Kidney (tissue), 14 donors: Measurements from ENCODE around the gene NBEA. TPM values are rescaled to one million over a fixed set of nuclear protein-coding genes. Genes with fewer than 3 reads are reported as not detected.

Experiments used
- DNase-seq, 5 donors: peaks; one replicate each; pipeline ENCODE4 v3.0.0-alpha.2; 2013 to 2020
- FAIRE-seq: peaks from 2 replicates; lab custom pipeline; 2012; peaks lifted over from hg19 to GRCh38; lab: Jason Lieb, UNC
- H3K27ac ChIP-seq, 2 donors: one replicate each; pipeline ENCODE4 v1.7.0; 2013; ENCODE audit warnings: low read depth in 2 of 2, low read length in 2 of 2, inconsistent platforms in 1 of 2
- H3K27me3 ChIP-seq: one replicate; pipeline ENCODE4 v1.7.1; 2013; ENCODE audit warnings: low read length, inconsistent platforms; ENCODE audit not compliant: control insufficient read depth, insufficient read depth
- H3K36me3 ChIP-seq, 3 donors: one replicate each; pipeline versions ENCODE4 v1.7.0 to v1.7.1; 2013; ENCODE audit warnings: low read length in 3 of 3, control low read depth in 1 of 3, inconsistent platforms in 1 of 3; ENCODE audit not compliant: insufficient read depth in 3 of 3, control insufficient read depth in 2 of 3
- H3K4me1 ChIP-seq, 3 donors: one replicate each; pipeline versions ENCODE4 v1.7.0 to v1.7.1; 2013; ENCODE audit warnings: low read length in 3 of 3, inconsistent platforms in 1 of 3, low read depth in 1 of 3; ENCODE audit not compliant: control insufficient read depth in 2 of 3, insufficient read depth in 2 of 3
- H3K4me3 ChIP-seq, 3 donors: one replicate each; pipeline versions ENCODE4 v1.7.0 to v1.8.1; 2013; ENCODE audit warnings: low read length in 3 of 3, control low read depth in 1 of 3, inconsistent platforms in 1 of 3
- H3K9ac ChIP-seq, 3 donors: one replicate each; pipeline versions ENCODE4 v1.7.0 to v1.7.1; 2013; ENCODE audit warnings: low read length in 3 of 3, control low read depth in 1 of 3, inconsistent platforms in 1 of 3
- H3K9me3 ChIP-seq, 3 donors: one replicate each; pipeline versions ENCODE4 v1.7.0 to v1.7.1; 2013; ENCODE audit warnings: low read length in 3 of 3, control low read depth in 1 of 3, inconsistent platforms in 1 of 3; ENCODE audit not compliant: control insufficient read depth in 2 of 3, insufficient read depth in 1 of 3
- intact Hi-C: fragments of 100-400 bp; cut with DNase I; formaldehyde crosslinking; loops from one replicate; pipeline ENCODE4 v1.11.1; 2022
- polyA plus RNA-seq: library from polyadenylated mRNA; stranded (reverse); fragments of 350-450 nt; fragmentation: Illumina TruSeq; extraction: RNeasy Lipid Tissue Mini Kit (QIAGEN cat#74804); gene quantifications from one replicate; pipeline ENCODE4 v1.2.3, GENCODE V29; 2014; ENCODE audit warnings: low read depth, low replicate concordance; ENCODE audit not compliant: insufficient read depth
- total RNA-seq: library from RNA; stranded (reverse); fragmentation: NEBNext Ultra II Directional; extraction: Animal tissue kit (Norgen Biotek cat#: 25700); gene quantifications from one replicate; pipeline ENCODE4 v1.2.1, GENCODE V29; 2021
- TF ChIP-seq, protein P1 (sequence below): IDR thresholded peaks from 3 replicates; pipeline ENCODE4 v1.5.1; 2012; ENCODE audit warnings: mild to moderate bottlenecking, moderate library complexity, borderline replicate concordance; ENCODE audit not compliant: insufficient read depth; ENCODE audit errors: extremely low read depth
- donor health status: control.
- donor health status: control.
- donor health status: control.
- donor health status: control.
- donor health status: control.
- donor health status: DM: yes; HTN: yes; CAD: no.
- donor health status: Normal renal cell carcinoma (clear cell type).

The NBEA gene
- total and polyA plus RNA-seq, 2 donors from 2014 or later, result 4.7 to 14.6 TPM

DNA sequence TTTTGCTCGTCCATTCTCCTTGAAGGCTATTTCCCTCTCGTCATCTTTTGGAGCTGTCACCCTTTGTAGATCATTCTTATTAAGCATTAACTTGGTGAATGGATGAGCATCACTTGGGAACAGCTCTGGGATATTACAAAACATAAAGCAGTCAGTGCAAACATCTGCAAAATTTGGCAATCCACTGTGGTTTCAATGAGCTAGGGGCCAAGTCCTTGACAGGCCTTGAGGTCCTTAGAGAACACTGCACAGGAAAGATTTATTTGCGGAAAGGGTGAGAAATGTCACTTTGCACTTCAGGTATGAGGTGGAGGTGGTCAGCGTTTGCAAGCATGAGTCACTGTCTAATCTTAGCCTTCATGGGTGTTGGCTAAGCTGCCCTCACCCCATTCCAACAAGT, 774.1 kb downstream of the NBEA start:
- H3K4me3 ChIP-seq, result no peak overlapping the region
- intact Hi-C loops, result no loop called here
- no peaks in the 10 kb centered on the region for H3K9me3 ChIP-seq
- TF ChIP-seq, protein P1, sequence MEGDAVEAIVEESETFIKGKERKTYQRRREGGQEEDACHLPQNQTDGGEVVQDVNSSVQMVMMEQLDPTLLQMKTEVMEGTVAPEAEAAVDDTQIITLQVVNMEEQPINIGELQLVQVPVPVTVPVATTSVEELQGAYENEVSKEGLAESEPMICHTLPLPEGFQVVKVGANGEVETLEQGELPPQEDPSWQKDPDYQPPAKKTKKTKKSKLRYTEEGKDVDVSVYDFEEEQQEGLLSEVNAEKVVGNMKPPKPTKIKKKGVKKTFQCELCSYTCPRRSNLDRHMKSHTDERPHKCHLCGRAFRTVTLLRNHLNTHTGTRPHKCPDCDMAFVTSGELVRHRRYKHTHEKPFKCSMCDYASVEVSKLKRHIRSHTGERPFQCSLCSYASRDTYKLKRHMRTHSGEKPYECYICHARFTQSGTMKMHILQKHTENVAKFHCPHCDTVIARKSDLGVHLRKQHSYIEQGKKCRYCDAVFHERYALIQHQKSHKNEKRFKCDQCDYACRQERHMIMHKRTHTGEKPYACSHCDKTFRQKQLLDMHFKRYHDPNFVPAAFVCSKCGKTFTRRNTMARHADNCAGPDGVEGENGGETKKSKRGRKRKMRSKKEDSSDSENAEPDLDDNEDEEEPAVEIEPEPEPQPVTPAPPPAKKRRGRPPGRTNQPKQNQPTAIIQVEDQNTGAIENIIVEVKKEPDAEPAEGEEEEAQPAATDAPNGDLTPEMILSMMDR, result no peak
- no peaks in the 10 kb centered on the region for H3K27me3 ChIP-seq
- H3K27ac ChIP-seq, result no peak overlapping the region
- H3K4me1 ChIP-seq, result no peaks in the 10 kb centered on the region
- H3K36me3 ChIP-seq, result no peaks in the 10 kb centered on the region
- H3K9ac ChIP-seq, result no peak overlapping the region
- FAIRE-seq (no peak), DNase-seq (no peak)

DNA sequence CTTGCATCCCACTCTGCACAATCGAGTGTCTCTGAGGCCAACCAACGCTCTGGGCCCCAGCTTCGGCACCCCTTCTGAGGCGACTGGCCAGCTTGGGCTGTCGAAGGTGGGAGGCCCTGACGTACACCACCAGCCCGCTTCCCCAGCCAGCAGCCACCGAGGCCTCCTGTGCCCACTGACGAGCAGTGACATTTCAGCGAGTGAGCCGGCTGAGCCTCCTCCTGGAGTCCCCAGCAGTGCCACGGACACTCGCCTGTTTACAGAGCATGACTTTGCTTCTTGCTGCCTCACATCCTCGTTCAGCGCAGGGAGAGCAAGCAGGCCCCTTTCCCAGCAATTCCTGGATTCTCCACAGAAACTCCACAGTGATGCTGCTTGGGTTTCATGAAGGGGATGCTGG, 774.7 kb downstream of the NBEA start:
- no peak overlapping the region for H3K9ac ChIP-seq
- DNase-seq (no peak), FAIRE-seq (no peak)
- no peaks in the 10 kb centered on the region for H3K27me3 ChIP-seq
- H3K9me3 ChIP-seq, result no peaks in the 10 kb centered on the region
- H3K27ac ChIP-seq, result no peak overlapping the region
- intact Hi-C loops, result no loop called here
- TF ChIP-seq, protein P1, result no peak
- H3K4me1 ChIP-seq, result no peaks in the 10 kb centered on the region
- no peak overlapping the region for H3K4me3 ChIP-seq
- no peaks in the 10 kb centered on the region for H3K36me3 ChIP-seq

DNA sequence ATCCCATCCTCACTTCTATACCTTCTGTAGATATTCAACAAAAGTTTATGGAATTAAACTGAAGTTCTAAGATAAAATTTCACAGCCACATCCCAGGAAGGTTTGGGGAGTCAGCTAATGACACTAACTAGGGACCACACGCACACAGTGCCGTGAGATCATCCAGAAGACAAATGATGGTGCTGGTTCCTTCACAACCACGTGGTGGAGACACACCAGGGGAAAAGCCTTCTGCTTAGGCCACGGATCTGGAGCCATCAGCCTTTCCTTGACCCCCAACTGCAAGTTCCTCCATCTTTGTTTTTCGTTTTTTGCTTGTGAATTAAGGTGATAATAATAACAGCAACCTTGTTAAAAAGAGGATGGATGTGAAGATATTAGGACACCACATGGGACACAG, 776.0 kb downstream of the NBEA start:
- FAIRE-seq (no peak), DNase-seq (peak in 1 of 5 donors; percentile 7)
- TF ChIP-seq, protein P1, result no peak
- Histone ChIP-seq H3K9ac (no peak overlapping the region), H3K27ac (no peak overlapping the region), H3K27me3 (no peaks in the 10 kb centered on the region), H3K4me1 (no peaks in the 10 kb centered on the region), H3K36me3 (no peaks in the 10 kb centered on the region), H3K4me3 (no peak overlapping the region), H3K9me3 (no peaks in the 10 kb centered on the region)
- intact Hi-C loops, result no loop called here

DNA sequence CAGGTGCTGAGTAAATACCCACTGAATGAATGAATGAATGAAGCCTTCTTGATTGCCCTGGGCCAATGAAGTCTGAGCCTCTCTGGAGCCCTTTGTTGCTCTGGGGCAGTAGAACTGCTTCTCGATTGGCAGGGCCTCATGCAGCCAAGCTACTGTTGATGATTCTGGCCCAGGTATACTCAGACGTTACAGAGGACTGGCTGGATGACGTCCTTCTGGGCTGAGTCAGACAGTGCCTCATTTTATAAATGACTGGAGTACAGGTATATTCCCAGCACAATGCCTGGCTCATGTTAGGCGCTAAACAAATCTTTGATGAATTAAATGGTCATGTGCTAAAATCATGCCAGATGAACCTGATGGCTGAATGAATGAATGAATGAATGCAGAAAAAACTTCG, 778.2 kb downstream of the NBEA start:
- DNase-seq (no peak), FAIRE-seq (no peak)
- Histone ChIP-seq H3K4me3 (no peak overlapping the region), H3K9ac (no peak overlapping the region), H3K9me3 (no peaks in the 10 kb centered on the region), H3K4me1 (no peaks in the 10 kb centered on the region), H3K27ac (no peak overlapping the region), H3K27me3 (no peaks in the 10 kb centered on the region), H3K36me3 (no peaks in the 10 kb centered on the region)
- intact Hi-C loops, result no loop called here
- TF ChIP-seq, protein P1, result no peak
